Panc1 (cell line): Measurements from ENCODE around the gene ADAMTS6. TPM values are rescaled to one million over a fixed set of nuclear protein-coding genes. Genes with fewer than 3 reads are reported as not detected.

ENCODE experiments used
- ATAC-seq: fragments of 200-7000 bp; cut with Tn5 transposase; 2 replicates; pipeline ENCODE4 v1.9.1; 2020; ENCODE audit warnings: mild to moderate bottlenecking, moderate library complexity
- BruUV-seq: library from RNA; stranded (reverse); fragments of 400-500 nt; replicated peaks from 2 replicates; lab custom pipeline; 2021; lab: Mats Ljungman, UMichigan
- CTCF ChIA-PET: fragments of 300-600 bp; sonication (Branson Sonifier 250); formaldehyde crosslinking; loops from one replicate; lab custom pipeline; 2022; ENCODE audit warnings: antibody characterized with exemption; lab: Charles Lee
- POLR2A ChIA-PET: fragments of 300-600 bp; sonication (Branson Sonifier 250); formaldehyde crosslinking; loops from one replicate; lab custom pipeline; 2022; ENCODE audit warnings: antibody characterized with exemption; lab: Charles Lee
- DNase-seq: peaks from one replicate; pipeline ENCODE4 v3.0.0-alpha.2; 2010; ENCODE audit warnings: low read depth, low spot score
- H3K27ac ChIP-seq: 2 replicates; pipeline ENCODE4 v1.5.1; 2011; ENCODE audit warnings: mild to moderate bottlenecking, low read length, inconsistent platforms
- H3K27me3 ChIP-seq: fragments of 200-500 bp; sonication (Bioruptor generic); 2 replicates; pipeline ENCODE4 v1.6.0; 2014; ENCODE audit warnings: low read length, inconsistent platforms; ENCODE audit not compliant: control insufficient read depth, insufficient read depth
- H3K36me3 ChIP-seq: fragments of 200-500 bp; sonication (Bioruptor generic); 2 replicates; pipeline ENCODE4 v1.5.1; 2014; ENCODE audit warnings: inconsistent platforms, mild to moderate bottlenecking, low read length, moderate library complexity; ENCODE audit not compliant: control insufficient read depth, insufficient read depth
- H3K4me1 ChIP-seq: 2 replicates; pipeline ENCODE4 v1.5.1; 2011; ENCODE audit warnings: inconsistent platforms, mild to moderate bottlenecking, low read length, moderate library complexity; ENCODE audit not compliant: control insufficient read depth, insufficient read depth
- H3K4me3 ChIP-seq, 2 experiments: 2 replicates each; pipeline ENCODE4 v1.5.1; 2011 to 2012; ENCODE audit warnings: low read depth in 2 of 2, low read length in 2 of 2, mild to moderate bottlenecking in 2 of 2, inconsistent platforms in 1 of 2, moderate library complexity in 1 of 2
- H3K9me3 ChIP-seq: fragments of 200-500 bp; sonication (Bioruptor generic); 2 replicates; pipeline ENCODE4 v1.5.1; 2014; ENCODE audit warnings: low read depth, mild to moderate bottlenecking, inconsistent platforms, low read length, moderate library complexity; ENCODE audit not compliant: control insufficient read depth, insufficient read depth
- POLR2AphosphoS5 ChIP-seq: IDR thresholded peaks from 2 replicates; pipeline ENCODE4 v1.6.1; 2012; ENCODE audit warnings: mild to moderate bottlenecking, low read depth, low read length, moderate library complexity
- SIN3A ChIP-seq: IDR thresholded peaks from 2 replicates; pipeline ENCODE4 v1.6.1; 2012; ENCODE audit warnings: low read depth, mild to moderate bottlenecking, low read length, moderate library complexity, borderline replicate concordance; ENCODE audit not compliant: insufficient read depth
- TCF7L2 ChIP-seq: IDR thresholded peaks from 2 replicates; pipeline ENCODE4 v1.6.1; 2011; ENCODE audit warnings: mild to moderate bottlenecking, low read depth, low read length, inconsistent platforms
- in situ Hi-C: cut with HindIII; loops from 2 replicates; pipeline ENCODE4 v1.10.0; 2016; ENCODE audit warnings: low sequenced_read_pairs, low pct_unique_long_range_greater_than_20kb
- intact Hi-C: fragments of 100-400 bp; cut with micrococcal nuclease; formaldehyde crosslinking; loops from one replicate; pipeline ENCODE4 v1.10.0; 2022; ENCODE audit not compliant: unreplicated experiment
- total RNA-seq: library from RNA; stranded (reverse); gene quantifications from one replicate; pipeline ENCODE4 v1.2.1, GENCODE V29; 2021; ENCODE audit not compliant: unreplicated experiment
- TF ChIP-seq, protein P1 (sequence below): fragments of 450-650 bp; IDR thresholded peaks from 2 replicates; pipeline ENCODE4 v1.5.1; 2017; ENCODE audit warnings: mild to moderate bottlenecking
- TF ChIP-seq, protein P2 (sequence below), 2 experiments: IDR thresholded peaks; 2 replicates each; pipeline ENCODE4 v1.6.1; 2011 to 2012; ENCODE audit warnings: low read depth in 2 of 2, control low read depth in 1 of 2, low read length in 1 of 2, mild to moderate bottlenecking in 1 of 2, moderate library complexity in 1 of 2; ENCODE audit not compliant: insufficient read depth in 1 of 2

The ADAMTS6 gene
- total RNA-seq, 1 experiment from 2014 or later, result 0.64 TPM

DNA sequence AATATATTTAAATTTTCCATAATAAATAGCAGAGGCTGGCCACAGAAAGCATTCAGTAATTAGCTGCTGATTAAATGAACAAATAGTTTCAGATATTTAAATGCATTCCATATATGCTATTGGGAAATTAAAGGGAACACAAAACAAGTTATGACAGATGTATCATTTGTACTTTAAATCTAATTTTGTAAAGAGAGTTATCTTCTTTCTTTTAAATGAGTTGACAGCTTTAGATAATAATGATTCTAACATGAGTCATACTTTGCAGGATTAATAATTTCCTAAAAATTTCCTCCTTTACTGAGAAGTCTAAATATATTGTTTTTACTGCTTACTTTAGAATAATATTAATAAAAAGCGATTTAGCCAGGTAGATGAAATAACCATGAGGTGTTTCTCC lies 320.1 kb downstream of the ADAMTS6 start:
- DNase-seq, result no peak
- TF ChIP-seq, protein P1, sequence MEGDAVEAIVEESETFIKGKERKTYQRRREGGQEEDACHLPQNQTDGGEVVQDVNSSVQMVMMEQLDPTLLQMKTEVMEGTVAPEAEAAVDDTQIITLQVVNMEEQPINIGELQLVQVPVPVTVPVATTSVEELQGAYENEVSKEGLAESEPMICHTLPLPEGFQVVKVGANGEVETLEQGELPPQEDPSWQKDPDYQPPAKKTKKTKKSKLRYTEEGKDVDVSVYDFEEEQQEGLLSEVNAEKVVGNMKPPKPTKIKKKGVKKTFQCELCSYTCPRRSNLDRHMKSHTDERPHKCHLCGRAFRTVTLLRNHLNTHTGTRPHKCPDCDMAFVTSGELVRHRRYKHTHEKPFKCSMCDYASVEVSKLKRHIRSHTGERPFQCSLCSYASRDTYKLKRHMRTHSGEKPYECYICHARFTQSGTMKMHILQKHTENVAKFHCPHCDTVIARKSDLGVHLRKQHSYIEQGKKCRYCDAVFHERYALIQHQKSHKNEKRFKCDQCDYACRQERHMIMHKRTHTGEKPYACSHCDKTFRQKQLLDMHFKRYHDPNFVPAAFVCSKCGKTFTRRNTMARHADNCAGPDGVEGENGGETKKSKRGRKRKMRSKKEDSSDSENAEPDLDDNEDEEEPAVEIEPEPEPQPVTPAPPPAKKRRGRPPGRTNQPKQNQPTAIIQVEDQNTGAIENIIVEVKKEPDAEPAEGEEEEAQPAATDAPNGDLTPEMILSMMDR, result no peak
- TF ChIP-seq POLR2AphosphoS5 (no peak), TCF7L2 (no peak), SIN3A (no peak)
- TF ChIP-seq, protein P2, sequence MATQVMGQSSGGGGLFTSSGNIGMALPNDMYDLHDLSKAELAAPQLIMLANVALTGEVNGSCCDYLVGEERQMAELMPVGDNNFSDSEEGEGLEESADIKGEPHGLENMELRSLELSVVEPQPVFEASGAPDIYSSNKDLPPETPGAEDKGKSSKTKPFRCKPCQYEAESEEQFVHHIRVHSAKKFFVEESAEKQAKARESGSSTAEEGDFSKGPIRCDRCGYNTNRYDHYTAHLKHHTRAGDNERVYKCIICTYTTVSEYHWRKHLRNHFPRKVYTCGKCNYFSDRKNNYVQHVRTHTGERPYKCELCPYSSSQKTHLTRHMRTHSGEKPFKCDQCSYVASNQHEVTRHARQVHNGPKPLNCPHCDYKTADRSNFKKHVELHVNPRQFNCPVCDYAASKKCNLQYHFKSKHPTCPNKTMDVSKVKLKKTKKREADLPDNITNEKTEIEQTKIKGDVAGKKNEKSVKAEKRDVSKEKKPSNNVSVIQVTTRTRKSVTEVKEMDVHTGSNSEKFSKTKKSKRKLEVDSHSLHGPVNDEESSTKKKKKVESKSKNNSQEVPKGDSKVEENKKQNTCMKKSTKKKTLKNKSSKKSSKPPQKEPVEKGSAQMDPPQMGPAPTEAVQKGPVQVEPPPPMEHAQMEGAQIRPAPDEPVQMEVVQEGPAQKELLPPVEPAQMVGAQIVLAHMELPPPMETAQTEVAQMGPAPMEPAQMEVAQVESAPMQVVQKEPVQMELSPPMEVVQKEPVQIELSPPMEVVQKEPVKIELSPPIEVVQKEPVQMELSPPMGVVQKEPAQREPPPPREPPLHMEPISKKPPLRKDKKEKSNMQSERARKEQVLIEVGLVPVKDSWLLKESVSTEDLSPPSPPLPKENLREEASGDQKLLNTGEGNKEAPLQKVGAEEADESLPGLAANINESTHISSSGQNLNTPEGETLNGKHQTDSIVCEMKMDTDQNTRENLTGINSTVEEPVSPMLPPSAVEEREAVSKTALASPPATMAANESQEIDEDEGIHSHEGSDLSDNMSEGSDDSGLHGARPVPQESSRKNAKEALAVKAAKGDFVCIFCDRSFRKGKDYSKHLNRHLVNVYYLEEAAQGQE (IDR thresholded peaks at IDR 0.05; ENCODE audit: insufficient read depth in 1 of 2, low read depth in 2 of 2, low read length in 1 of 2), result no peak
- intact Hi-C loops, result no loop called here

DNA sequence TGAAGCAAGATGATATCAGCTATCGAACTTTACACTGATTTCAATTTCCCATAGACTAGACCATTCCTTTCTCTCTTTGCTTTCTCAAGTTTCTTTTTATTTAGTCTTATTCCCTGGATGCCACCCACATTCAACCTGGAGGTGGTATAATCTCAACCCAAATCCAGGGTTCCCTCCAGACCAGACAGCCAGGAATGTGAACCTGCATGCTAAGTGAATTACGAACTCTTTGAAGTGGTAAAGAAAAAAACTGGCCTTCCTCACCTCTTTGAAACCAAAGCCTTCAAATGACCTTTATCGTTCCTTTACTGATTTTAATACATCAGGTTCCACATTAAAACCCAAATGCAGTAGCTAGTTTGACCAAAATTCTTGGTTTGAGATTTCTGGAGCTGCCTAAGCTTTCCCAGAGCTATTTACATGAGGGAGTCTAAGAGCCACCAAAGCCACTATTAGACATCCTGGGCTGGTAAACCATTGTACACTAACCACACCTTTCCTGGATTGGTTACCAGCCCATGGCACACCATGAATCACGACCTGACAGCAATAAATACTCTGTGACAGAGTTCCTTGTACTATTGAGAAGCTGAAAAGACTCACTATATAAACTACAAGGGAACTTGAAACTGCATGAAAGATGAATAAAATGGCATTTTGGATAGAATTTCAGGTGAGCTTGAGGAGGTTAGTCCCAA lies 323.7 kb downstream of the ADAMTS6 start:
- ATAC-seq, result no peak

More for the DNA sequence above, 320.1 kb downstream of the ADAMTS6 start:
- no peaks in the 10 kb centered on the region for H3K9me3 ChIP-seq
- ChIA-PET POLR2A (no interaction called here), CTCF (no interaction called here)
- H3K27me3 ChIP-seq, result no peaks in the 10 kb centered on the region; the same call in 1 of the 2 replicates
- H3K27ac ChIP-seq, result no peak overlapping the region
- BruUV-seq, result no TSS peak
- H3K4me1 ChIP-seq, result no peaks in the 10 kb centered on the region
- in situ Hi-C loops, result no loop called here
- H3K4me3 ChIP-seq, result no peak overlapping the region
- ATAC-seq, result no peak
- H3K36me3 ChIP-seq, result no peaks in the 10 kb centered on the region

More for the DNA sequence above, 323.7 kb downstream of the ADAMTS6 start:
- Histone ChIP-seq H3K27me3 (no peaks in the 10 kb centered on the region; the same call in 1 of the 2 replicates), H3K9me3 (no peaks in the 10 kb centered on the region), H3K27ac (no peak overlapping the region), H3K4me3 (no peak overlapping the region), H3K4me1 (no peaks in the 10 kb centered on the region), H3K36me3 (no peaks in the 10 kb centered on the region)
- intact Hi-C loops (no loop called here), in situ Hi-C loops (no loop called here)
- TF ChIP-seq, protein P2 (IDR thresholded peaks at IDR 0.05; ENCODE audit: insufficient read depth in 1 of 2, low read depth in 2 of 2, low read length in 1 of 2), result no peak
- CTCF ChIA-PET, result no interaction called here
- DNase-seq, result no peak
- POLR2A ChIA-PET, result no interaction called here
- BruUV-seq, result no TSS peak
